ENCODE data around the gene MON2. TPM values are rescaled to one million over a fixed set of nuclear protein-coding genes. Genes with fewer than 3 reads are reported as not detected.
A peak's percentile ranks its signal among the peaks of the same experiment; 100 is the strongest.

The MON2 gene
- total RNA-seq, 1 experiment from 2014 or later: 89.5 TPM

DNA sequence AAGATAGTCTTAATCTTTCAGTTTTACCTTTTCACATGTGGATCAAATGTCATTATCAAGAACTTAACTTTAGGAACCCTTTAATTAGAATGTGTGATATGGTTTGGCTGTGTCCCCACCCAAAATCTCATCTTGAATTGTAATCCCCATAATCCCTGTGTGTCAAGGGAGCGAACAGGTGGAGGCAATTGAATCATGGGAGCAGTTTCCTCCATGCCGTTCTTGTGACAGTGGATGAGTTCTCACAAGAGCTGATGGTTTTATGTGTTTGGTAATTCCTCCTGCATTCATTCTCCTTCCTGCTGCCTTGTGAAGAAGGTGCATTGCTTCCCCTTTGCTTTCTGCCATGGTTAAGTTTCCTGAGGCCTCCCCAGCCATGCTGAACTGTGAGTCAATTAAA, 160.6 kb downstream of the MON2 start:
- Histone ChIP-seq H3K36me3 (ENCODE audit: insufficient read depth, low read length) (no peaks in the 10 kb centered on the region), H4K20me1 (ENCODE audit: insufficient read depth, low read depth, low read length) (no peaks in the 10 kb centered on the region), H3K4me1 (ENCODE audit: low read length) (no peaks in the 10 kb centered on the region), H3K9me2 (replicated peaks; ENCODE audit: insufficient read depth, low read length) (no peaks in the 10 kb centered on the region), H3K27ac (ENCODE audit: low read length) (no peak overlapping the region), H3K4me2 (ENCODE audit: low read depth, low read length, poor library complexity, severe bottlenecking) (no peak overlapping the region), H3K27me3 (ENCODE audit: low read length) (no peaks in the 10 kb centered on the region), H3K9me3 (ENCODE audit: low read length) (no peaks in the 10 kb centered on the region), H2AFZ (ENCODE audit: low read length) (no peak overlapping the region), H3K9ac (ENCODE audit: low read length) (no peak overlapping the region), H3K4me3 (ENCODE audit: low read length) (no peak overlapping the region), H3K79me2 (ENCODE audit: low read length) (no peaks in the 10 kb centered on the region)
- no peak for DNase-seq

DNA sequence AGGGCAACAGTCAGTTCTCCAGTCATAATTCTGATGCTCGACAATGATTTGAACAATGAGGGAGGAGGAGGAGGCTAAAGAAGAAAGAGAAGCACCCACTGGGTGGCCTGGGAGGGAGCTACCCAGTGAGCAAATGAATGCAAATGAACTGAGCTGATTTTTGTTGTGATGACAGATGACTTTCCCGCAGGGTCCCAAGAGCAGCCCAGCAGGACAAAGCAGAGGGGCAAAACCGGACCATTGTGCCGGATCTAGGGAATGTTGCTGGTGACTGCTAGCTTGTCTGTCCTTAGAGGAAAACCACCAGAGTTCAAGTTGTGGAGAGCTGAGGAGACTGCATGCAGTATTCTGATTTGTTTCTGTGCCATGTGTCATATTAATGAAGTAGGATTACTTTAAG, 162.8 kb downstream of the MON2 start:
- Histone ChIP-seq H3K27ac (ENCODE audit: low read length) (no peak overlapping the region), H3K9me2 (replicated peaks; ENCODE audit: insufficient read depth, low read length) (no peaks in the 10 kb centered on the region), H3K4me1 (ENCODE audit: low read length) (no peaks in the 10 kb centered on the region; the same call in 1 of the 2 replicates), H4K20me1 (ENCODE audit: insufficient read depth, low read depth, low read length) (no peaks in the 10 kb centered on the region), H3K27me3 (ENCODE audit: low read length) (no peaks in the 10 kb centered on the region), H3K4me2 (ENCODE audit: low read depth, low read length, poor library complexity, severe bottlenecking) (no peak overlapping the region), H3K36me3 (ENCODE audit: insufficient read depth, low read length) (no peaks in the 10 kb centered on the region), H3K79me2 (ENCODE audit: low read length) (no peaks in the 10 kb centered on the region), H2AFZ (ENCODE audit: low read length) (no peak overlapping the region), H3K9me3 (ENCODE audit: low read length) (no peaks in the 10 kb centered on the region), H3K4me3 (ENCODE audit: low read length) (no peak overlapping the region), H3K9ac (ENCODE audit: low read length) (no peak overlapping the region)
- DNase-seq: no peak

DNA sequence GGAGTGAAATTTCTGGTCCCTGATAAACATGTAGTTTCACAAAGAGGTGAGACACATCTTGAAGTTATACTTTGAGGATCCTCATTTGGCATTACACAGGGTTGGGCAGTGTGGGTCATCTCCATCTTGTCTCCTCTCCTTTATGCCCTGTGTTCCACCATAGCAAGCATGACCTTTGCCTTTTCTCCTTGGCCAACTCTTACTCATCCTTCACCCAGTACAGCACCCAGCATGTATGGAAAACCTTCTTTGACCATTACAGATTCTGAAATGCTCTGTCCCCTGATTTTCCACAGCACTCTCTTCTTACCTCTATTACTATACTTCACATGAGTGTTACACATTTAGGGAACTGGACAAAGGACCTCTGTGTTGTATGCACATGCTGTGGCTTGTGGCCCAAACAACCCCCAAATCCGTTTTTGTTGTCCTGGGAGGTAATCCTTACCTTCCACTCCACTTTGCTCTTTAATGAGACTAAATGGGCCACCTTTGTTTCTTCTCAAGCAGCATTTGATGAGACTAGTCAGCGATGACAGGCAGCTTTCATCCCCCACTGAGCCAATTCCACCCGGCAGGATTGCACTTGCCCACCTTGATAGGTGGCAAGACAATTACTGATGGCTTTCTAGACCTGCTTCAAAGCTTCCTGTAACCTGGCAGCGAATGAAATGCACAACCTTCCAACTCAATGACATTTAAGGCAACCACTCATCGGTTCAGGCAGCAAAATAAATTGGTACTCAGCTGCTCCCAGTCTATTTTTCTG, 163.5 kb downstream of the MON2 start:
- Histone ChIP-seq H3K36me3 (ENCODE audit: insufficient read depth, low read length) (no peaks in the 10 kb centered on the region), H3K79me2 (ENCODE audit: low read length) (no peaks in the 10 kb centered on the region), H3K4me1 (ENCODE audit: low read length) (no peaks in the 10 kb centered on the region; the same call in 1 of the 2 replicates), H3K9me2 (replicated peaks; ENCODE audit: insufficient read depth, low read length) (no peaks in the 10 kb centered on the region), H3K4me2 (ENCODE audit: low read depth, low read length, poor library complexity, severe bottlenecking) (no peak overlapping the region), H3K9ac (ENCODE audit: low read length) (no peak overlapping the region), H3K4me3 (ENCODE audit: low read length) (no peak overlapping the region), H3K27me3 (ENCODE audit: low read length) (no peaks in the 10 kb centered on the region), H3K27ac (ENCODE audit: low read length) (no peak overlapping the region), H4K20me1 (ENCODE audit: insufficient read depth, low read depth, low read length) (no peaks in the 10 kb centered on the region), H3K9me3 (ENCODE audit: low read length) (no peaks in the 10 kb centered on the region), H2AFZ (ENCODE audit: low read length) (no peak overlapping the region)
- DNase-seq: no peak

DNA sequence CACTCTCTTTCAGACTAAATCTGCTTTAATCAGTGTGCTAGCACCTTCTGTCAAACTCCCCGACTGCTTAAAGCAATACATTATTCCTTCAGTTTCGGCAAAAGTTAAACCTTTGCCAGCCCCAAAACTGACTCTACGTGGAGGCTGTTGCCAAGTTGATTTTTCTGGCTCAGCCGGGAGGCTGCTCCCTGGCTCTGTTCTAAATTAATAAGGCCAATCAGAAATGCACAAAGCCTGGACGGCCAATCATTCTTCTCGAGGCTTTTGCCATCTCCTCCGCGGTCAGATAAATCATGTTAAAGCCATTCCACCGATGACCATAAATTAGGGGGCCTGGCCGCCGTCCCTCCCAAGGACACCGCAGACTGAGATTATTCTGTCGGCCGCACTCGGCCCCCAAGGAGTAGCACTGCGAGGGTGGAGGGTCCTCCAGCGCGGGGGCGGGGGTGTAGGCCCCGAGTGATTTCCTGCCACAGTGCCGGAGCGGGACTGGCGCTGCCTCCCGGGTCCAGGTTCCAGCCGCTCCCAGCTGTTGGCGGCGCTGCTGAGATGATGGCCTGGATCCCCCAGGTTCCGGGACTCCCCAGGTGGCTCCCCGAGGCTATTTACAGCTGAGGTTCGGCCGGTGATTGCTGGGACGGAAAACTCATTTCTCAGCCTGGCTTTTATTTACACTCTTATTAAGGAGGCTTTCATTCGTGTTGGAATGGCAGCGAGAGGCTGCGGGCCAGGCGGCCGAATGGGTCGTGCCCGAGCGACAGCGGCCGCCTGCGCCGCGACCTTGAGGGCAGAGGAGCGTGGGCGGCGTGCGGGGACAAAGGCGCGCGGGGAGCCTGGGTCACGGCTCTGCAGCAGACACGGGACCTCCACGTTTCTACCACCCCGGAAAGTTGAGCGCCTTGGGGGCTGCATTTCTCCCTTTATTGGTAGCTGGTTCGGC, 165.1 kb downstream of the MON2 start:
- H3K27ac ChIP-seq (ENCODE audit: low read length): no peak overlapping the region
- H3K36me3 ChIP-seq (ENCODE audit: insufficient read depth, low read length): no peaks in the 10 kb centered on the region
- H4K20me1 ChIP-seq (ENCODE audit: insufficient read depth, low read depth, low read length): no peaks in the 10 kb centered on the region
- H3K9me3 ChIP-seq (ENCODE audit: low read length): no peaks in the 10 kb centered on the region
- DNase-seq: no peak
- no peak overlapping the region; the same call in 1 of the 2 replicates for H3K4me3 ChIP-seq (ENCODE audit: low read length)
- H2AFZ ChIP-seq (ENCODE audit: low read length): no peak overlapping the region
- H3K79me2 ChIP-seq (ENCODE audit: low read length): no peaks in the 10 kb centered on the region
- no peaks in the 10 kb centered on the region for H3K9me2 ChIP-seq (replicated peaks; ENCODE audit: insufficient read depth, low read length)
- no peak overlapping the region for H3K9ac ChIP-seq (ENCODE audit: low read length)
- no peaks in the 10 kb centered on the region for H3K27me3 ChIP-seq (ENCODE audit: low read length)
- no peaks in the 10 kb centered on the region; the same call in 1 of the 2 replicates for H3K4me1 ChIP-seq (ENCODE audit: low read length)
- no peak overlapping the region for H3K4me2 ChIP-seq (ENCODE audit: low read depth, low read length, poor library complexity, severe bottlenecking)

DNA sequence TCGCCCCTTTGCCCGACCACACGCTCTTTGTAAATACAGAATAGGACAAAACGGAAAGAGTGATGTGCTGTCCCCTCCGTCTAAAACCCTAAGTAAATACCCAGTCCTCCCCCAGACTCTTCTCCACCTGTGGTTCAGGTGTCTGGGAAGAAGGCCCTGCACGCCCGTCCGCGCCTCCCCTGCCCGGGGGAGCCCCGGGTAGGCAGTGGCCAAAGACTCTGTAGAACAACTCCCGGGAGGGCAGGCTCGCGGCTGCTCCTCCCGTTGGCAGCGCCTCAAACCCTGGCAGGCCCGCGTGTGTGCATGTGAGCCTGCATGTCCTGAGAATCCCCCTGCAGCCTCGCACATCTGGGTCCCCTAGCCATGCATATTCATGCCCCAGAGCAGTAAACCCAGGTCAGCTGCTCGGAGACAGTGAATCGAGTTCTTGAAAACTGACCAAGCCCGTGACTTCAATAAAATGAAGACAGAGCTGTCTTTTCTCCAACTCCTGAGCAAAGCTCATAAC, 165.8 kb downstream of the MON2 start:
- Histone ChIP-seq H3K4me2 (ENCODE audit: low read depth, low read length, poor library complexity, severe bottlenecking) (no peak overlapping the region), H3K4me3 (ENCODE audit: low read length) (no peak overlapping the region), H3K27ac (ENCODE audit: low read length) (no peak overlapping the region), H3K27me3 (ENCODE audit: low read length) (no peaks in the 10 kb centered on the region), H4K20me1 (ENCODE audit: insufficient read depth, low read depth, low read length) (no peaks in the 10 kb centered on the region), H2AFZ (ENCODE audit: low read length) (no peak overlapping the region), H3K4me1 (ENCODE audit: low read length) (no peaks in the 10 kb centered on the region; the same call in 1 of the 2 replicates), H3K9ac (ENCODE audit: low read length) (no peak overlapping the region), H3K9me3 (ENCODE audit: low read length) (no peaks in the 10 kb centered on the region), H3K79me2 (ENCODE audit: low read length) (no peaks in the 10 kb centered on the region), H3K9me2 (replicated peaks; ENCODE audit: insufficient read depth, low read length) (no peaks in the 10 kb centered on the region), H3K36me3 (ENCODE audit: insufficient read depth, low read length) (no peaks in the 10 kb centered on the region)
- DNase-seq: no peak

DNA sequence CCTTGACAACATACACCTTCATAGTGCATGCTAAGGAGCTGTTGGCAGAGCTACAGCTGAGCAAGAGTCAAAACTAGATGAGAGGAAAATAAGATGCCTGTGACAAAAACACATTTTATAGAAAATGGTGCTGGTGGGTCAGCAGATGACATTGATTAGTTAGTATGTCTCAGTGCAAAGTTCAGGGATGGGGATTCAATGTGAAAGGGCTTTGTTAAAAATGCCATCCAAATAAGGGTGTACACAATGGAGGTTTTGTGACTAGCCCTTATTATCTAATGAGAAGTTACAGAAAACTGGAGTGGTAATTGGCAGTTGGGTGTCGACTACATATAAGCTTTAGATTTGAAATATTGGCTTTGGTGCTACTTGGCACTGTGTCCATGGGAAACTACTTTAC, 169.0 kb downstream of the MON2 start:
- no peaks in the 10 kb centered on the region for H3K79me2 ChIP-seq (ENCODE audit: low read length)
- no peak overlapping the region for H3K9ac ChIP-seq (ENCODE audit: low read length)
- no peak overlapping the region for H3K4me3 ChIP-seq (ENCODE audit: low read length)
- no peak overlapping the region for H2AFZ ChIP-seq (ENCODE audit: low read length)
- no peak for DNase-seq
- H3K4me2 ChIP-seq (ENCODE audit: low read depth, low read length, poor library complexity, severe bottlenecking): no peak overlapping the region
- H3K27ac ChIP-seq (ENCODE audit: low read length): no peak overlapping the region
- no peaks in the 10 kb centered on the region for H3K9me3 ChIP-seq (ENCODE audit: low read length)
- no peaks in the 10 kb centered on the region for H4K20me1 ChIP-seq (ENCODE audit: insufficient read depth, low read depth, low read length)
- H3K9me2 ChIP-seq (replicated peaks; ENCODE audit: insufficient read depth, low read length): no peaks in the 10 kb centered on the region
- H3K4me1 ChIP-seq (ENCODE audit: low read length): no peaks in the 10 kb centered on the region; the same call in 1 of the 2 replicates
- H3K27me3 ChIP-seq (ENCODE audit: low read length): no peaks in the 10 kb centered on the region
- H3K36me3 ChIP-seq (ENCODE audit: insufficient read depth, low read length): no peaks in the 10 kb centered on the region

DNA sequence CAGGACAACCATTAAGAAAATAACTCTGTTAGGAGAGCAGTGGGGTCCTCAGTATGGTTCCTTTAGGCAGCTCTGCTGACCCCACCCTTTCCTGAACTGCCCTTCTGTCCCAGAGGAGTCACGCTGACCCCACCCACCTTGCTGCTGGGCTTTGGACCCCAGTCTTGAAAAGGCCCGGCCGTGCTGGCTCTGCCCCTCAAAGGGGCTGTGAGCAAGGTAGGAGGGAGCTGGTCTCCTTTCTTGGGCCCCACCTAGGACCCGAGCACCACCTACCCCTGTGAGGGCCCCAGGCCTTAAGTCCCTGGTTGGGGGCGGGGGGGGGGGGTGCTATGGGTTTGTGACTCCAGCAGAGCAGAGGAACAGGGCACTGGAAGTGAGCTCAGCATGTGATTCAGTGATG, 171.1 kb downstream of the MON2 start:
- Histone ChIP-seq H2AFZ (ENCODE audit: low read length) (no peak overlapping the region), H3K4me1 (ENCODE audit: low read length) (no peaks in the 10 kb centered on the region; the same call in 1 of the 2 replicates), H3K4me2 (ENCODE audit: low read depth, low read length, poor library complexity, severe bottlenecking) (no peak overlapping the region), H4K20me1 (ENCODE audit: insufficient read depth, low read depth, low read length) (no peaks in the 10 kb centered on the region), H3K27me3 (ENCODE audit: low read length) (no peaks in the 10 kb centered on the region), H3K9ac (ENCODE audit: low read length) (no peak overlapping the region), H3K9me3 (ENCODE audit: low read length) (no peaks in the 10 kb centered on the region), H3K27ac (ENCODE audit: low read length) (no peak overlapping the region), H3K9me2 (replicated peaks; ENCODE audit: insufficient read depth, low read length) (no peaks in the 10 kb centered on the region), H3K79me2 (ENCODE audit: low read length) (no peaks in the 10 kb centered on the region), H3K4me3 (ENCODE audit: low read length) (no peak overlapping the region), H3K36me3 (ENCODE audit: insufficient read depth, low read length) (no peaks in the 10 kb centered on the region)
- DNase-seq: no peak

DNA sequence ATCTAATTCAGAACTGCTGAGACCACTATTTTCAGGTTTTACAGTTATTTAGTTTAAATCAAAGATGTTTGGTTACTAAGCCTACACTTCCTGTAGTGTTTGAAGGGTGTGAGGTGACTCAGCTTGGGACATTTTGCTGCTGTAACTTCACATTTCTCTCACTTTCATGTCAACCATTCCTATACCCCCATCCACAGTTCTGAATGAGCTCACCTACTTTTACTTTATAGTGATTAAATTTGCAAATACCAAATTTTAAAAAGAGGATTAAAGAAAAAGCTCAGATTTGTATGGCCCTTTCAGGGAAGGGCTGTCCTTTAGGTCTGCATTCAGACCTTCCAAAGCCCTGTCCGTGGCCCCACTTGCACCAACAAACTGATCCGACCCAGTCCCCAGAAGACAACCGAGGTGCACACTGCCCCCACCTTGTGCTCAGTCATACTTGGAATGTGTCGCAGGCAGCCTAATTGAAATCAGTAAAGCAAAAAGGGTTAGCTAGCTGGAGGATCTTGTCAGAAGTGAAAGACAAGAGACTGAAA, 174.4 kb downstream of the MON2 start:
- H3K36me3 ChIP-seq (ENCODE audit: insufficient read depth, low read length): no peaks in the 10 kb centered on the region
- H3K9me3 ChIP-seq (ENCODE audit: low read length): no peaks in the 10 kb centered on the region
- H3K9ac ChIP-seq (ENCODE audit: low read length): no peak overlapping the region
- no peak for DNase-seq
- H3K4me2 ChIP-seq (ENCODE audit: low read depth, low read length, poor library complexity, severe bottlenecking): no peak overlapping the region
- no peak overlapping the region for H3K27ac ChIP-seq (ENCODE audit: low read length)
- H4K20me1 ChIP-seq (ENCODE audit: insufficient read depth, low read depth, low read length): no peaks in the 10 kb centered on the region
- H3K27me3 ChIP-seq (ENCODE audit: low read length): no peaks in the 10 kb centered on the region
- no peak overlapping the region for H3K4me3 ChIP-seq (ENCODE audit: low read length)
- 0 out of 2 replicates have a peak overlapping the region, but pooled peaks have one; percentile 36 for H2AFZ ChIP-seq (ENCODE audit: low read length)
- H3K4me1 ChIP-seq (ENCODE audit: low read length): no peaks in the 10 kb centered on the region
- no peaks in the 10 kb centered on the region for H3K79me2 ChIP-seq (ENCODE audit: low read length)
- no peaks in the 10 kb centered on the region for H3K9me2 ChIP-seq (replicated peaks; ENCODE audit: insufficient read depth, low read length)

All from Karpas-422 (cell line).